GM19238 (cell line): ENCODE data around the gene ASIC2.

Experiments used
- DNase-seq: peaks from one replicate; pipeline ENCODE4 v3.0.0; 2011; ENCODE audit warnings: low spot score; ENCODE audit not compliant: insufficient read length

ASIC2 gene

DNA sequence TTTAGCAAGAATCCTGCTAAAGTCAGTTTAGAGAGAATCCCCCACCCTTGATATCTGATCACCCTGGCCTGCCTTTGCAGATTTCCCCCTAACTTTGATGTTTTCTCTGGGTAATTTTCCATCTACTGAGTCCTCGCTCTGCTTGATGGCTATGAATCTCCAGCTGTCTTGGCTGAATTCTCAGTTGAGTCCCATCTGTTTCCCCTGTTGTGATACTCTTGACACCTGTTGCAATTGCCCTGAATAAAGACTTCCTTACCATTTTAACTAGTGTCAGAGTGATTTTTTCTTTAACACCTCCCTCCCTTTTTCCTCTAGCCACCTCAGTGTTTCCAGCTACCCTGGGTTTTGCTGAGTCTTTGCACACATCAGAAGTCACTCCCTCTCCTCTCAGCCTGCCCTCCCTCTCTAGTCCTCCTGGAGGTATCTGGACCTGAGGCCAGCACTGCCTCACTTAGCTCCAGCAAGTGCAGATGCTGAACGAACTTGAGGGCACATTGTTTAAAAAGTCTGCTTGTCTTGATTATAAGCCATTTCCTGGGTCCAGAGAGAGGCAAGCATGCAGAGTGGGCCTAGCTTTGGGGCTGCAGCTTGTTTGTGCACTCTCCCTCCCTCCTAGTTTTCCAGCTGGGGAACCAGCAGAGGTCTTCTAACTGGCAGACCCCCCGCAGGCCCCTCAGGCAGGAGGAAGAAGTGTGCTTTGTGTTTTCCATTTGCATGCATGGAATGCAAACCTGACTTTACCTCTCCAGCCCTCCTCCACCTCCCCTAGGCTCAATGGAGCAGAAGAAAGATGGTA lies 268.2 kb downstream of the ASIC2 start:
- no peak for DNase-seq

GRCh38 chr17:33023790-33024189 lies 269.3 kb downstream of the ASIC2 start:
- DNase-seq: no peak

DNA sequence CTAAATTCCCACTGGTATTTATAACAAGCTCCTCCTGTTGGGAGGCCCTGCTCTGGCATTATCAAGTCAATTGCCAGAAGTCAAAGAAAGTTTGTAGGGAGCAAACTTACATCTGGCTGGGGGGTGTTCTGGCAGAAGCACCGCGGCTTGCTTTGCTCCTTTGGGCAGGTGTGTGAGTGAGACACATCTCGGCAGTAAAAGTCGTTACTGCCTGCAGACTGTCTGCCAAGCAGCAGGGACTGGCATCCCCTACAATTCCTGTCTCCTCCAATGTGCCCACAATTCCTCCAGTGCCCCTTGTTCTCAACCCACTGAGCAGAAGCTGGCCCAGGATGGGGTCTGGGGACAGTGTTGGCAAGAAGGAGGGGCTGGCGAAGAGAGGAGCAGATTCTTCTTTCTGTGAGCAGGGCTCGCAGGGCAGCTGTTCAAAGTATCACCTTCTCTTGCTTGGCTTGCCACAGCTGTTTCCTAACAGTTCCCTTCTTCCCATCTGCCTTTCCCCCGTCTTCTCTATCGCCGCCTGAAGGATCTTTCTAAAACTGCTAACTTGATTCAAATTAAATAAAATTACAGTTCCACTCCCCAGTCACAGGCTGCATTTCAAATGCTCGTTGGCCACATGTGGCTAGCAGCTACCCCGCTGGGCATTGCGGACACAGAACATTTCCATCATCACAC lies 271.2 kb downstream of the ASIC2 start:
- DNase-seq: no peak

- no peak for DNase-seq
These were observed 273.8 kb downstream of the ASIC2 start for GRCh38 chr17:33019161-33019890.

DNA sequence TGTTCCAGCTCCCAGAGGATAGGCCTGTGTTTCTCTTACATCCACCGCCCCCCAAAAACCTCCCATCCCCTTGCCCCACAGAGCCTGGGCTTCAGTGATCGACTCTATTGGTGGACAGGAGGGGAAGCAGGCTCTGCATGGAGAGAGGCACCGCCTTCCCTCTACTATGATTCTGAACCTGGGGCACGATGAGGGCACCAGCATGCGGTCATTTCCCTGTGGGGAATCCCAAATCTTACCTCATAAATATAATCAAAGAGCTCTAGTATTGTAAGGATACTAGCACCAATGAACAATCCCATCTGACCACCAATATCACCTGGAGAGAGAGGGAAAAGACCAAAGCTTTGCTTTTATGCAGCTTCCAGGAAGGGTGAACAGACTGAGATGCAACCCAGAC lies 275.7 kb downstream of the ASIC2 start:
- DNase-seq: no peak

DNA sequence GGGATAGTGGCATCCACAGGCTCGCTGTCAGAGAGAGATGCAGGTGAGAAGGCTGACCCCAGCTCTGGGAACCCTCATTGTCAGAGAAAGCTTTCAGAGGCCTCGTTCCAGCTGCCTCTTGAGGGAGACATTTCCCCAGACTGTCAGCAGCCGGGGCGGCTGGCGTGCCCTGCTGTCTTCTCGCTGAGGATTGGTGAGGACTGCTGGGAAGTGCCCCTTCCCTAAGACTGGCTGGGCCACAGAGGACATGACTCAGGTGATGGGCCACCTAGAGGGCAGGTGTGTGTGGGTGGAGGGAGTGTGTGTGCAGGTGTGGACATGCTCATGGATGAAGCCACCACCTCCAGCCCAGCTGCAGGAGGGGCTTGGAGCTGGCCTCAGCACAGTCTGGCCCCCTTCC lies 276.2 kb downstream of the ASIC2 start:
- no peak for DNase-seq

DNA sequence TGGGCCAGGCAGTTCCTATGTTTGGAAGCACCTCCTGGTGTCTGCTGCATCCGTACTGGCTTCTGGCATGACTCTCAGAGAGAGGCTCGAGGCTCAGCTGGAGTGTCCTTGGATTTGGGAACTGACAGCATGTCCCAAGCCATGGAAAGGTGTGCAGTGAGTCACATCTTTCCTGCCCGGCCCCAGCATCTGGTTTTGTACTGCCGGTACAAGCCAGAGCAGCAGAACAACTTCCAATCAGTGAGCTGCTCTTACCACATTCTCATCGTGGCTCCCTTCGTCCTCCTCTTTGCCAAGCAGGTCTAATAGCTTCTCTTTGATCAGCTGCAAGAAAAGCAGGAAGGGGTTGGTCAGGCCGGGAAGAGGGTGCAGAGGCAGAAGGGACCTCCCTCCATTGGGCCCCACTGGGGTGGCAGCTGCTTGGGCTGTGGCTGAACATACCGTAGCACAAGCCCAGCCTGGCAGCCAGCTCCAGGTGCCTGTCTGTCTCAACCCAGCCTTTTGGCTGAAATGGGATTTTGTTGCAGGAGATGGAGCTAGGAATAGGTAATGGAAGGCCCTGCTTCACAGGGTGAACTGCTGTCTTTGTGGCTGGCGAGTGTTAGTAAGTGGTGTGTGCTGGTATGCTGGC lies 277.3 kb downstream of the ASIC2 start:
- no peak for DNase-seq

DNA sequence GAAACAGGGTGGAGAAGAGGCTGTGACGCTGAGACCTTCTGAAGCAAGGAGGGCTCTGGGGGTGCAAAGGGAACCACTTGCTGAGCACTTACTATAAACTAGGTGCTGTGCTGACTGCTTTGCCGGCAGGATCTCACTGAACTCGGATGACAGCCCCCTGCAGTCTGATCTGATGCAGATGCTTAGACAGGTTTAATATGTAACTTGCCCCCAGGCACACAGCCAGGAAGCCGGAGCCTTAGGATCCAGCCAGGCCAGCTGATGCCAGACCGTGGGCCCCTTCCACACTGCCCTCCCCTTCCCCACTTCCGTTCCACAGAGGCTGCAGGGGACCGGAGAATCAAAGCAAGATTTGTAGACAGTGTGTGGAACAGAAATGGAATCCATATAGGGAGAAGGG lies 278.3 kb downstream of the ASIC2 start:
- DNase-seq: no peak

DNA sequence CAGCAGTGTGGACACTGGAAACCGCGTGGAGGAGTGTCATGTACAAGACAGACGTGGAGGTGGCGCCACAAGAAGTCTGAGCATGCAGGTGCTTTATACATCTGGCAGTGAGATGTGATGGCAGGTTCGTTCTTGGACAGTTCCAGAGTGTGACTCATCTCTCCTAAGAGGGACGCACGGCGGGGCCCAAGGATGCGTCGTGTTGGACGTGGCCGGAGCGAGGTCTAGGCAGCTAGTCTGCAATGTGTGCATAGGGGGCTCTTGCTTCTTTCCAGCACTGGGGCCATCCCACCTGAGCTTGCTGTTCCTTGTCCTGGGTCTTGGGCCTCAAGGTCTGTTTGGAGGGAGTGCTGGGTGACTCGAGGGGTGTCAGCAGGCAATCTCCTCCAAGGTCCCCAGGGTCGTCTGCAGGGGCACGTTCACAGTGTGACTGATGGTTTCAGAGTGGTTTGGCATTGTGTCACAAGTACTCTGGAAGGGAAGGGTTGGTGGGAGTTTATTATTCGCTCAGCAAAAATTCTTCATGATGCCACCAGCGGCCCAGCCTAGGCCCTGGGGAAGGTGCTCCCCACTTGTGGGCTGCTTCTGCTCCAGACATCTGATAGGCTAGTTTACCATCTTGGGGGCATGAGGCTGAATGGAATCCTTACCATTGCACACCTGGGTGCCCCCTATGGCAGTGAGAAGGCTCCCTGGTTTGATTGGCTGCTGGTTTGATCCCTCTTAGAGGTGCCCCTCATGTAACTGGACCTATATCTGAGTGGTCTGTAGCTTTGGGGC lies 279.3 kb downstream of the ASIC2 start:
- no peak for DNase-seq

DNA sequence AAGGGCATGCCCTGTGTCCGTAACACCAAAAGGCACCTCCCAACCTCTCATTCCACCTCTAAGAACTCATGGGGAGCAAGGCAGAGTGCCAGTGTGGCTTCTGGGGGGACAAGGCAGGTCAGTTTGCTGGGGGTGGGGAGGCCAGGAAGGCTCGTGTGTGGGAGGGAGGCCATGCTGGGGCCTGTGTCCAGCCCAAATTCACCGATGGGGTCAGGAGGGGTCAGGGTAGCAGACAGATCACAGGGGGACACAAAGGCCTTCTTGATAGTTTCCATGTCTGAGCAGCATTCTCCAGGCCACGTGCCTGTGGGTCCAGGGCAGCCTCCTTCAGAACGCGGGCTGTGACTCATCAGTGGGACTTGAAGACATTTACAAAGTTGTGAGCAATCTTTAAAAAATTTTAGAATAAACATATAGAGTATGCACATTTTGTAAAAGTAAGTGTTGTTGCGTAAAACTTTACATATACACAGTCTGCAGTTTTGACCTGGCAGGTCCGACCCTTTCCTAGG lies 280.5 kb downstream of the ASIC2 start:
- DNase-seq: no peak

DNA sequence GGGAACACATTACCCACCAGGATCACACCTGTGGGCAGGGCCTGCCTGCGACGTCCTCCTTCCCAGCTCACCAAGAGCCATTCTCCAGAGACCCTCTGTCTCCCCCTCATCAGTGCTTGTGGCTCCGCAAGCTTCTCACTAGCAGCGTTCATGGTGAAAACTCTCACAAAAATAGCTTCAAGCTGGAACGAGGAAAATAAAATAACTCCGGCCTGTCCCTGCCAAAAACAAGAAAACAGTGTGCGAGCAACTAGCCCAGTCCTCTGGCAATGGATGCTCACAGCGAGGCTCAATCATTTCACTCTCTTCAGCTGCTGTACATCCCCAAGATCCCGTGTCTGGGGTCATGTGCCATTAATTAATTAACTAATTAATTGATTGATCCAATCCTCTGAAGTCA lies 283.5 kb downstream of the ASIC2 start:
- DNase-seq: no peak

DNA sequence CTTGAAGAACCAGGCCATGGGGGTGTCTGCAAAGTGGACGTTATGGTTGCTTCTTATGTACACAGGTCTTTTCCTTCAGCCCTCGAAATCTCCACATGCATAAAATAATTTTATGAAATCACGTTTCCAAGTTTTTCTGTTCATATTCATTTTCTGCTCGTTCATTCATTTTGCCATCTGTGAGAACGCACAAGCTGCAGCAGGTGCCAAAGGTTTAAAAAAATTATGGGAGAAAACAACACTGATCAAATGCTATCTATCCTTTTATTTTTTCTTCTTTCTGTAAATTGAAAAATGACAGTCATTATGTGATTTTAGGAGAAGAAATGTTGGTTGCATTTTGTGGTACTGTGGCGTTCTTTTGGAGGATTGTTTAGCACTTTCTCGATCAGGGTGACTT lies 285.9 kb downstream of the ASIC2 start:
- DNase-seq: no peak

DNA sequence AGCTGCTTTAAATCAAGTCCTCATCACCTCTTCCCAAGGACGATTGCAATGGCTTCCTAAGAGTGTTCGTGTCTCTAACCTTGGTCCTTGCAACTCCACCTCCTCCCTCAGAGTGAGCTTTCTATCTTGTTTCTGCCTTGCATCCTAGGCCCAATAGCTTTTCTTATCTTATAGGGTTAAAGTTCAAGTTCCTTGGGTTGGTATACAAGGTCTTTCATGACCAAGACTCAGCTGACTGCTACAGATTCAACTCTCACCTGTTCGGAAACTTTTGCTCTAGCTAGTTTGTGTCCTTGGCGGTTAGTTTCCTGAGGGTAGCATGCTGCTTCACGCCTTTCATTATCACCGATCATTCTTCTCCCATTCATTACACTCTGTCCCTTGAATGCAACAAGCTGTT lies 290.8 kb downstream of the ASIC2 start:
- no peak for DNase-seq

GRCh38 chr17:32998887-32999228 lies 294.2 kb downstream of the ASIC2 start:
- no peak for DNase-seq

GRCh38 chr17:32998111-32998886 lies 294.8 kb downstream of the ASIC2 start:
- DNase-seq: peak; percentile 68

DNA sequence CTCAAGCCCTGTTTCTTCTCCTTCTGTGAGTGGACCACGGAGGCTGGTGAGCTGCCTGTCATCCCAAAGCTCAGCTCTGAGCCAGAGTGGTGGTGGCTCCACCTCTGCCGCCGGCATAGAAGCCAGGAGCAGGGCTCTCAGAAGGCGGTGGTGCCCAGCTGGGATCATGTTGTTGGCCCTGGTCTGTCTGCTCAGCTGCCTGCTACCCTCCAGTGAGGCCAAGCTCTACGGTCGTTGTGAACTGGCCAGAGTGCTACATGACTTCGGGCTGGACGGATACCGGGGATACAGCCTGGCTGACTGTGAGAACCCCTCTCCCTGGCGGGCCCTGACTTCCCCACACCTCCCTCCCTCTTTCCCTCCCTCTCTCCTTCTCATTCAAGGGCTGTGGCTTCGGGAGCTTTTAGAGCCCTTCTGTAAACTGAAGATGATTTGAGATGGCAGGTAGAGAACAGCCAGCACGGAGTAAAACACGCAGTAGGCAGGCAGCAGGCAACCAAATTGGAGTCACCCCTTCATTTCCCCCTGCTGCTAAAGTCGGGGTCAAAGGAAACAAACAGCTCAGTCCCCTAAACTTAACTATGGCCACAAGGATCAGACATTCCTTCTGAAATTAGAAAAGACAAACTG lies 297.6 kb downstream of the ASIC2 start:
- no peak for DNase-seq

DNA sequence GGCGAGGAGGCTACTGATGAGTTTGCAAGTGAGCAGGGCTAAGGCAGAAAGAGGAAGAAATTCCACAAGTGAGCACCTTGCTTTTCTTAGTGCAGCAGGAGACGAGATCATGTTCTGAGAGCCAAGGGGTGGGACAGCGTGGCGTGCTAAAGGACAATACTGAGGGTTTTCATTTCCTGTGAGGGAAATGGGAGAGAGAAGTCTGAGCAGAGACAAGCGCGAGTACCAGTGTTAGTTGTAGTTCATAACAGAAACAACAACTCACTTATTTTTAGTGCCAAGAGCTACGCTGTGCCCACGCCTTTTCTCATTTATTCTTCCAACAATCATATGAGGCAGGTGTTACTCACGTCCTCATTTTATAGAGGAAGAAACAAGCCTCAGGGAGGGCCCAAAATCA lies 299.1 kb downstream of the ASIC2 start:
- no peak for DNase-seq

GRCh38 chr17:32992321-32993033 lies 300.6 kb downstream of the ASIC2 start:
- DNase-seq: no peak

DNA sequence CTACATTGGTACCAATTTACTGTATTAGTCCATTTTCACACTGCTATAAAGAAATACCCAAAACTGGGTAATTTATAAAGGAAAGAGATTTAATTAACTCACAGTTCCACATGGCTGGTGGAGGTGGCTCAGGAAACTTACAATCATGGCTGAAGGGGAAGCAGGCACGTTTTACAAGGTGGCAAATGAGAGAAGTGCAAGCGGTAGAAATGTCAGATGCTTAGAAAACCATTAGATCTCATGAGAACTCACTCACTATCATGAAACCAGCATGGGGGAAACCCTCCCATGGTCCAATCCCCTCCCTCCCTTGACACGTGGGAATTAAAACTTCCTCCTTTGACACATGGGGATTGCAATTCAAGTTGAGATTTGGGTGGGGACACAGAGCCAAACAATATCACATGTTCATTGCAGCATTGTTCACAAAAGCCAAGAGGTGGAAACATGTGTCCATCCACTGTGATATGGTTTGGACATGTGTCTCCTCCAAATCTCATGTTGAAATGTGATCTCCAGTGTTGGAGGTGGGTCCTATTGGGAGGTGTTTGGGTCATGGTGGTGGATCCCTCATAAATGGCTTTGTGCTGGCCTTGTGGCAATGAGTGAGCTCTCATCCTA lies 304.5 kb downstream of the ASIC2 start:
- DNase-seq: no peak
